ENCODE results near the gene GAS2L1.
"Not testable (repeated sequence)": the region's sequence is repeated elsewhere in the genome, so short reads cannot be mapped to it uniquely, and the experiment has no call there.

Gene GAS2L1

DNA sequence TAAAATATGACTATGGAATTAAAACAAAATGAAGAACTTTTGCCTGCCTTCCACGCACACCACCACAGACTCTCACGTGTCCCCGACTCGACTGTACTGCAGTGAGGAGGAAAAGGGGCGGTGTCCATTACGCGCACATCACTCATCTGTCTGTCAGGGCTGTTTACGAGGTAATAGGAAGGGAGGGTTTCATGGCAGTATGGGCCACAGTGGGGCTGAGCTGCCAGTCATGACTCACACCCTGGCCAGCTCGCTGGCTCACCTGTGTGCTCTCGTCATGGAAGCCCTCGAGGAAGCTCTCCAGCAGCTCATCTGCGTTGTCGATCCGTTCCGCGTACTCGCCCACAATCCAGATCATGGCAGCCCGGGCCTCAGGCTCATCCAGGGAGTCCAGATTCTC is 42.5 kb downstream of the GAS2L1 start:
- TF ChIP-seq, protein P1, sequence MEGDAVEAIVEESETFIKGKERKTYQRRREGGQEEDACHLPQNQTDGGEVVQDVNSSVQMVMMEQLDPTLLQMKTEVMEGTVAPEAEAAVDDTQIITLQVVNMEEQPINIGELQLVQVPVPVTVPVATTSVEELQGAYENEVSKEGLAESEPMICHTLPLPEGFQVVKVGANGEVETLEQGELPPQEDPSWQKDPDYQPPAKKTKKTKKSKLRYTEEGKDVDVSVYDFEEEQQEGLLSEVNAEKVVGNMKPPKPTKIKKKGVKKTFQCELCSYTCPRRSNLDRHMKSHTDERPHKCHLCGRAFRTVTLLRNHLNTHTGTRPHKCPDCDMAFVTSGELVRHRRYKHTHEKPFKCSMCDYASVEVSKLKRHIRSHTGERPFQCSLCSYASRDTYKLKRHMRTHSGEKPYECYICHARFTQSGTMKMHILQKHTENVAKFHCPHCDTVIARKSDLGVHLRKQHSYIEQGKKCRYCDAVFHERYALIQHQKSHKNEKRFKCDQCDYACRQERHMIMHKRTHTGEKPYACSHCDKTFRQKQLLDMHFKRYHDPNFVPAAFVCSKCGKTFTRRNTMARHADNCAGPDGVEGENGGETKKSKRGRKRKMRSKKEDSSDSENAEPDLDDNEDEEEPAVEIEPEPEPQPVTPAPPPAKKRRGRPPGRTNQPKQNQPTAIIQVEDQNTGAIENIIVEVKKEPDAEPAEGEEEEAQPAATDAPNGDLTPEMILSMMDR (IDR thresholded peaks at IDR 0.05; ENCODE audit: low read depth, low read length), result no peak
- no peak overlapping the region for H3K4me3 ChIP-seq (ENCODE audit: low read depth, low read length)

DNA sequence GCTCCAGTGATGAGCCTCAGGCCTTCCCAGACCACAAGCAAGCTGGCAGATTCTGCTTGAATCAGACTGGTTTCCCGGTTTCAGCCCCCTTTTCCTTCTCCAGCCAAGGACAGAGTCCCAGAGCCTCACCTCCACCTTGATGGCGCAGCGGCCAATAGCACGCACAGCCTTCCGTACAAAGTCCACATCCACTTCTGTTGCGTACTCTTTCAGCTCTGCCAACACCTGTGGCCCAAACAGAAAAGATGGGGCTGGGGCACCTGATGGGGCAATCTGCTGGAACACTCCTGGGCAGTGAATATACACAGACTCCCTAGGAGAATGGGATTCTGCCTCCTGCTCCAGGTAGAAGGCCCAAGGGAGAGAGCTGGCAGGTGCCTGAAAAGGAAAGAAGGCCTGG is 44.6 kb downstream of the GAS2L1 start:
- TF ChIP-seq, protein P1 (IDR thresholded peaks at IDR 0.05; ENCODE audit: low read depth, low read length), result no peak
- no peak overlapping the region for H3K4me3 ChIP-seq (ENCODE audit: low read depth, low read length)

DNA sequence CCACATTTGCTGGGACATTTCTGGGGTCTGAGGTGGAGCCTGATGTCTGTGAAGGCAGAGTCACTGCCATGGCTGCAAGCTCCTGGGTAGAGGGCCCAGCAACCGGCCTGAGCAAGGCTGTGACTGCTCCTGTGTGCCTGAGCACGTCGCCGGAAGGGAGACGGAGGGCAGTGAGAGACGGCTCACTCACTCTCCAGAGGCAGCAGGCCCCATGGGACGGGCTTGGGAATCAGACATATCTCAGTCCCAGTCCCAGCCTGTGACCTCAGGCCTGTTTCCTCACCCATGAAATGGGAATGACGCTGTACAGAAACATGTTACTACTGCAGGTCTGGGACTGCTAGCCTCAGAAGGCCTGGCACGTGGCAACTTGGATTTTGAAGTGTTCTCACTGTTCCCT is 45.4 kb downstream of the GAS2L1 start:
- no peak overlapping the region for H3K4me3 ChIP-seq (ENCODE audit: low read depth, low read length)
- TF ChIP-seq, protein P1 (IDR thresholded peaks at IDR 0.05; ENCODE audit: low read depth, low read length), result no peak

DNA sequence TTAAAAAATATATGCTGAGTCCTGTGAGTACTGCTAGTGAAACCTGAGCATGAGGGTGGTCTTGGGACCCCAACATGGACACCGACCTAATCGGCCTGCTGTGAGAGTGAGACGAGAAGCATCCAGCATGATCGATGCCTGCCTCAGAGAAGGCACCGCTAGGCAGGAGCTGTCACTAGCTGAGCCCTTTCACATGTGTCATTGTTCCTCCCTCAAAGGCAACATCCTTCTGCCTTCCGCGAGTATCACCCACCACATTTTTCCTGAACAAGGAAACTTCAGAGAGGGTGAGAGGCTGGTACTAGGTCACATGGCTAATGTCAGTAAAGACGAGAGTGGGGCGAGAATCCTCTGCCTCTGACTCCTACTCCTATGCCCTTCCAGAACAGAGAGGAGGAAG is 46.3 kb downstream of the GAS2L1 start:
- TF ChIP-seq, protein P1 (IDR thresholded peaks at IDR 0.05; ENCODE audit: low read depth, low read length), result no peak
- no peak overlapping the region for H3K4me3 ChIP-seq (ENCODE audit: low read depth, low read length)

DNA sequence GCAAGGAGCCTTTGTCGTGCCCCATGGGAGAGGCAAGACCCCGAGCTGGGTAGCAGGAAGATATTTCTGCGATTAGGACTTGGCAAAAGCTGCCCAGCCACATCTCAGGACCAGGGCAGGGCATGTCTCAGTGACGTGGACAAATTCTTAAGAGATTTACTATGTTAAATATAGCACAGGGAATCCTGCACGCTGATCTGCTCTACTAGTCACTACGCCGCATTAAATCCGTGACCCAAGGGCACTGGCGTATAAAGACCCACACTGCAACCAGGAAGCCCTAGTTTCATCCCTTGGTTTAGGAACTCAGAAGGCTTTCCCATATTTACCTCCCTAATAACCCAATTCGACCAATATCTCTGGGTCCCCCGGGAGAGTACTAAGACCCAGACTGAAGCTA is 46.8 kb downstream of the GAS2L1 start:
- H3K4me3 ChIP-seq (ENCODE audit: low read depth, low read length), result no peak overlapping the region
- TF ChIP-seq, protein P1 (IDR thresholded peaks at IDR 0.05; ENCODE audit: low read depth, low read length), result no peak

DNA sequence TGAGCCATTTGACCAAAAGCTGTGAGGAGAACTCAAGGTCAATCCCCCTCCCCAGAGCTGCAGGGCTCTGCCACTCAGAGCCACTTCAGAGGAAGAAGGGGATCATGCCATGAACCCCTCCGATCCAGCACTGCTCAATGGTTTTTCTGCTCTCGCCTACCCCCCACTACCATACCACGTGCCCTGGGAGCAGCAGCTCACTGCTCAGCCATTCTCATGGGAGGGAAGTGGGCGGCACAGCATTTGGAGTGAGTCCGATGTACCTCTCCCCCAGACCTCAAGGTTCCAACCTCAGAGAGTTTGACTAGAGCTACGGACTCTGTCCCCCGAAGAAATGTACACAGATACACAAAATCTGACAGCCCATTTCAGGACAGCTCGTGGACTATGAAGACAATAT is 47.4 kb downstream of the GAS2L1 start:
- TF ChIP-seq, protein P1 (IDR thresholded peaks at IDR 0.05; ENCODE audit: low read depth, low read length), result no peak
- H3K4me3 ChIP-seq (ENCODE audit: low read depth, low read length), result no peak overlapping the region

DNA sequence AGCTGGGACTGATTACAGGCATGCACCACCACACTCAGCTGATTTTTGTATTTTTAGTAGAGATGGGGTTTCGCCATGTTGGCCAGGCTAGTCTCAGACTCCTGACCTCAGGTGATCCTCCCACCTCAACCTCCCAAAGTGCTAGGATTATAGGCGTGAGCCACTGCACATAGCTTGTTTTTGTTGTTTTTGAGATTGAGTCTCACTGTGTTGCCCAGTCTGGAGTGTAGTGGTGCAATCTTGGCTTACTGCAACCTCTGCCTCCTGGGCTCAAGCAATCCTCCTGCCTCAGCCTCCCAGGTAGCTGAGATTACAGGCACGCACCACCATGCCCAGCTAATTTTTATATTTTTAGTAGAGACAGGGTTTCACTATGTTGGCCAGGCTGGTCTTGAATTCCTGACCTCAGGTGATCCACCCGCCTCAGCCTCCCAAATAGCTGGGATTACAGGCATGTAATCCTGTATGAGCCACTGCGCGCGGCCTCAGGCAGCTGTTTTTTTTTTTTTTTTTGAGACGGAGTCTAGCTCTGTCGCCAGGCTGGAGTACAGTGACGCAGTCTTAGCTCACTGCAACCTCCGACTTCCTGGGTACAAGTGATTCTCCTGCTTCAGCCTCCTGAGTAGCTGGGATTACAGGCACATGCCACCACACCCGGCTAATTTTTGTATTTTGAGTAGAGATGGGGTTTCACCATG is 50.9 kb downstream of the GAS2L1 start:
- not testable (repeated sequence) for H3K4me3 ChIP-seq (ENCODE audit: low read depth, low read length)

DNA sequence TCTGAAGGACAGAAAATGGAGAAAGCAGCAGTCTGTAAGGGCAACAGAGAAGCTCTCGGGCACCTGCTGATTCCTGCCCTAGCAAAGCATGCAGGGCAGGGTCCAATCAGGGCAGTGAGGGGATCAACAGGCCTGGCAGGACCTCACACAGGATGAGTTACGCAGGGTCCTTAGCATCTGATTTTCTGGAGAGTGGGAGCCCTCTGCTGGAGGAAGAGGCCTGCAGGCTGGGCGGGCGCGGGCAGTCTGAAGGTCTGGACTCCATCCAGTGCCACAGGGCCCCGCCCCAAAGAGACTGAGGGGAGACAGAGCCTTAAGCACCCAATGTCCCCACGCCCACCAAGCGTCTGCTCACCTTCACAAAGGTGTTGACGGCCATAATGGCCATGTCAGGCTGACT is 53.0 kb downstream of the GAS2L1 start:
- TF ChIP-seq, protein P1 (IDR thresholded peaks at IDR 0.05; ENCODE audit: low read depth, low read length), result peak; percentile 59
- no peak overlapping the region for H3K4me3 ChIP-seq (ENCODE audit: low read depth, low read length)
